HepG2 (cell line): ENCODE results near the gene SPTSSB. TPM values are rescaled to one million over a fixed set of nuclear protein-coding genes. Genes with fewer than 3 reads are reported as not detected.

Source experiments
- ATF7-NPFF ChIP-seq: sonication (generic); formaldehyde crosslinking; IDR thresholded peaks from 2 replicates; pipeline ENCODE4 v1.8.1; 2023; ENCODE audit warnings: mild to moderate bottlenecking, low read depth, missing genetic modification reagents, moderate library complexity
- CENPT ChIP-seq: sonication (generic); formaldehyde crosslinking; IDR thresholded peaks from 2 replicates; pipeline ENCODE4 v1.8.0; 2022; ENCODE audit warnings: low read depth, mild to moderate bottlenecking, moderate library complexity, missing genetic modification reagents
- ELF4 ChIP-seq: sonication (generic); formaldehyde crosslinking; IDR thresholded peaks from 2 replicates; pipeline ENCODE4 v1.5.0; 2020; ENCODE audit warnings: missing genetic modification reagents, mild to moderate bottlenecking, moderate library complexity, borderline replicate concordance
- FOSL1 ChIP-seq: sonication (generic); formaldehyde crosslinking; IDR thresholded peaks from 2 replicates; pipeline ENCODE4 v1.9.0; 2021; ENCODE audit warnings: missing genetic modification reagents, borderline replicate concordance
- HMG20B ChIP-seq: conservative IDR thresholded peaks from 2 replicates; pipeline ENCODE4 v1.6.1; 2016; ENCODE audit warnings: missing genetic modification reagents, missing compliant biosample characterization
- IKZF1 ChIP-seq: fragments of 450-650 bp; IDR thresholded peaks from 2 replicates; pipeline ENCODE4 v1.7.1; 2016
- IRF2 ChIP-seq: IDR thresholded peaks from 2 replicates; pipeline ENCODE4 v1.6.1; 2018; ENCODE audit warnings: missing genetic modification reagents, missing compliant biosample characterization
- KLF11 ChIP-seq: IDR thresholded peaks from 2 replicates; pipeline ENCODE4 v1.6.1; 2016; ENCODE audit warnings: missing compliant biosample characterization
- KLF9 ChIP-seq: IDR thresholded peaks from 2 replicates; pipeline ENCODE4 v1.6.1; 2016; ENCODE audit warnings: low read depth
- SP2 ChIP-seq: sonication (generic); formaldehyde crosslinking; IDR thresholded peaks from 2 replicates; pipeline ENCODE4 v1.5.1; 2020; ENCODE audit warnings: mild to moderate bottlenecking, missing genetic modification reagents
- ZBTB3 ChIP-seq: sonication (generic); formaldehyde crosslinking; IDR thresholded peaks from 2 replicates; pipeline ENCODE4 v1.4.0; 2020; ENCODE audit warnings: low read depth, mild to moderate bottlenecking, moderate library complexity, missing genetic modification reagents, borderline replicate concordance
- ZBTB42 ChIP-seq: sonication (generic); formaldehyde crosslinking; IDR thresholded peaks from 2 replicates; pipeline ENCODE4 v1.5.0; 2020; ENCODE audit warnings: mild to moderate bottlenecking, missing genetic modification reagents
- ZNF232 ChIP-seq: sonication (generic); formaldehyde crosslinking; IDR thresholded peaks from 2 replicates; pipeline ENCODE4 v1.4.0; 2020; ENCODE audit warnings: missing genetic modification reagents, borderline replicate concordance
- ZNF260 ChIP-seq: sonication (generic); formaldehyde crosslinking; IDR thresholded peaks from 2 replicates; pipeline ENCODE4 v1.4.0; 2020; ENCODE audit warnings: missing genetic modification reagents, low read depth, mild to moderate bottlenecking, borderline replicate concordance
- ZNF331 ChIP-seq: sonication (generic); formaldehyde crosslinking; IDR thresholded peaks from 2 replicates; pipeline ENCODE4 v1.4.0; 2020; ENCODE audit warnings: missing genetic modification reagents
- ZNF543 ChIP-seq: sonication (generic); formaldehyde crosslinking; IDR thresholded peaks from 2 replicates; pipeline ENCODE4 v1.4.0; 2020; ENCODE audit warnings: mild to moderate bottlenecking, missing genetic modification reagents
- ZNF660 ChIP-seq: sonication (generic); formaldehyde crosslinking; IDR thresholded peaks from 2 replicates; pipeline ENCODE4 v1.5.1; 2020; ENCODE audit warnings: mild to moderate bottlenecking, low read depth, missing genetic modification reagents, borderline replicate concordance
- ZNF7 ChIP-seq: IDR thresholded peaks from 2 replicates; pipeline ENCODE4 v1.6.1; 2016; ENCODE audit warnings: missing biosample characterization, missing genetic modification reagents
- ZNF839 ChIP-seq: sonication (generic); formaldehyde crosslinking; IDR thresholded peaks from 2 replicates; pipeline ENCODE4 v1.4.0; 2020; ENCODE audit warnings: missing genetic modification reagents, mild to moderate bottlenecking, borderline replicate concordance
- ZSCAN12 ChIP-seq: sonication (generic); formaldehyde crosslinking; IDR thresholded peaks from 2 replicates; pipeline ENCODE4 v1.9.0; 2021; ENCODE audit warnings: mild to moderate bottlenecking, missing genetic modification reagents
- polyA plus RNA-seq, 8 experiments: library from polyadenylated mRNA; depleted of rRNA in 3 of 8; stranded (reverse) in 7 of 8; unstranded in 1 of 8; fragments of >200 nt; fragmentation: Illumina TruSeq in 4 of 8; extraction: Trizol in 4 of 8; gene quantifications; 2 replicates each; pipeline versions ENCODE4 v1.2.1 to v1.2.3, GENCODE V29; 2011 to 2016; ENCODE audit warnings: low read depth in 4 of 8, missing spikeins in 1 of 8, mixed read lengths in 1 of 8; ENCODE audit not compliant: insufficient read depth in 1 of 8
- total RNA-seq, 5 experiments: library from RNA; depleted of rRNA; stranded (reverse); fragments of >200 nt; fragmentation: Illumina TruSeq; extraction: Trizol; gene quantifications; 2 replicates each; pipeline ENCODE4 v1.2.3, GENCODE V29; 2016; ENCODE audit warnings: low read depth in 1 of 5
- TF ChIP-seq, protein P1 (sequence below): sonication (generic); formaldehyde crosslinking; IDR thresholded peaks from 2 replicates; pipeline ENCODE4 v1.5.0; 2020; ENCODE audit warnings: missing genetic modification reagents, mild to moderate bottlenecking, borderline replicate concordance
- TF ChIP-seq, protein P2 (sequence below), 2 experiments: sonication (generic) in 1 of 2; formaldehyde crosslinking in 1 of 2; IDR thresholded peaks; 2 replicates each; pipeline versions ENCODE4 v1.4.0 to v1.6.1; 2016 to 2020; ENCODE audit warnings: borderline replicate concordance in 1 of 2, low read depth in 1 of 2, mild to moderate bottlenecking in 1 of 2, missing genetic modification reagents in 1 of 2
- TF ChIP-seq, protein P3 (sequence below): sonication (generic); formaldehyde crosslinking; IDR thresholded peaks from 2 replicates; pipeline ENCODE4 v1.4.0; 2020; ENCODE audit warnings: mild to moderate bottlenecking, missing genetic modification reagents

SPTSSB gene
- total and polyA plus RNA-seq, 2 of the 13 experiments (the other 11 are each of a cell fraction or from before 2014, with no cell fraction given) = 0.51 to 2.4 TPM

DNA sequence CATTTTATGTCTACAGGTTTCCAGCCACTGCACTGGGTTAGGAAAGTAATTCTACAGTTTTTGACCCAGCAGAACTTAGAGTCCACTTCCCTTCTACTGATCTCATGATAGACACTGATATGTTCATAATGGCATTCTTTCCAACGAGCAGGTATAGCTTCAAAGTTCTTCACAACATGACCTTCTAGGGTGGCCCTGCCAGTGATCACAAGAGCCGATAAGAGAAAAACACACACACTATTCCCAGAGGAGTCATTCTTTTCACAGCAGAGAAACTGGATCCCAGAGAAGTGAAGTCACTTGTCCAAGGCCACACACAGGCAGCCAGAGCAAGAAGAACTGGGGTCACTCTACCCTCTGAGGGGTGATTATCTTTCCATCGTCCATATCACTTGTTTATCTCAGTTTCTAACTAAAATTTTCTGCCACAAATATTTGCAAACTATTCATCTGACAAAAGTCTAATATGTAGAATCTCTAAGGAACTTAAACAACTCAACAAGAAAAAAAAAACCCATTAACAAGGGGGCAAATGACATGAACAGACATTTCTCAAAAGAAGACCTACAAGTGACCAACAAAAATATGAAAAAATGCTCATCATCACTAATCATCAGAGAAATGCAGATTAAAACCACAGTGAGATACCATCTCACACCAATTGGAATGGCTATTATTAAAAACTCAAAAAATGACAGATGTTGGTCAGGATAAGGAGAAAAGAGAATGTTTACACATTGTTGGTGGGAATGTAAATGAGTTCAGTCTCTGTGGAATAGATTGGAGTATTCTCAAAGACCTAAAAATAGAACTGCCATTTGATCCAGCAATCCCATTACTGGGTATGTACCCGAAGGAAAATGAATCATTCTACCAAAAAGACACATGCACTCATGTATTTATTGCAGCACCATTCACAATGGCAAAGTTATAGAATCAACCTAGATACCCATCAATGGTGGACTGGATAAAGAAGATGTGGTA, 31.5 kb downstream of the SPTSSB start (continued):
- TF ChIP-seq, protein P1, sequence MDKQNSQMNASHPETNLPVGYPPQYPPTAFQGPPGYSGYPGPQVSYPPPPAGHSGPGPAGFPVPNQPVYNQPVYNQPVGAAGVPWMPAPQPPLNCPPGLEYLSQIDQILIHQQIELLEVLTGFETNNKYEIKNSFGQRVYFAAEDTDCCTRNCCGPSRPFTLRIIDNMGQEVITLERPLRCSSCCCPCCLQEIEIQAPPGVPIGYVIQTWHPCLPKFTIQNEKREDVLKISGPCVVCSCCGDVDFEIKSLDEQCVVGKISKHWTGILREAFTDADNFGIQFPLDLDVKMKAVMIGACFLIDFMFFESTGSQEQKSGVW (CRISPR knock-in tag) = no peak
- no peak for TF ChIP-seq ZNF260 (CRISPR knock-in tag)
- TF ChIP-seq HMG20B (CRISPR knock-in tag) = no peak
- no peak for TF ChIP-seq ZNF232 (CRISPR knock-in tag)
- TF ChIP-seq ZSCAN12 (CRISPR knock-in tag) = no peak
- TF ChIP-seq IRF2 (CRISPR knock-in tag) = peak; percentile 62; the same call in 1 of the 2 replicates
- no peak for TF ChIP-seq ATF7-NPFF
- no peak for TF ChIP-seq ZNF660
- TF ChIP-seq FOSL1 (CRISPR knock-in tag) = peak; percentile 20; the same call in 1 of the 2 replicates
- peak; percentile 46; the same call in 1 of the 2 replicates for TF ChIP-seq ZNF331
- TF ChIP-seq CENPT (CRISPR knock-in tag) = no peak
- TF ChIP-seq SP2 (CRISPR knock-in tag) = no peak
- TF ChIP-seq ZNF543 = no peak
- no peak for TF ChIP-seq ZBTB42 (CRISPR knock-in tag)
- 0 out of 2 replicates have a peak, but pooled peaks have one; percentile 21 for TF ChIP-seq ZBTB3
- TF ChIP-seq ELF4 (CRISPR knock-in tag) = no peak
- TF ChIP-seq, protein P2, sequence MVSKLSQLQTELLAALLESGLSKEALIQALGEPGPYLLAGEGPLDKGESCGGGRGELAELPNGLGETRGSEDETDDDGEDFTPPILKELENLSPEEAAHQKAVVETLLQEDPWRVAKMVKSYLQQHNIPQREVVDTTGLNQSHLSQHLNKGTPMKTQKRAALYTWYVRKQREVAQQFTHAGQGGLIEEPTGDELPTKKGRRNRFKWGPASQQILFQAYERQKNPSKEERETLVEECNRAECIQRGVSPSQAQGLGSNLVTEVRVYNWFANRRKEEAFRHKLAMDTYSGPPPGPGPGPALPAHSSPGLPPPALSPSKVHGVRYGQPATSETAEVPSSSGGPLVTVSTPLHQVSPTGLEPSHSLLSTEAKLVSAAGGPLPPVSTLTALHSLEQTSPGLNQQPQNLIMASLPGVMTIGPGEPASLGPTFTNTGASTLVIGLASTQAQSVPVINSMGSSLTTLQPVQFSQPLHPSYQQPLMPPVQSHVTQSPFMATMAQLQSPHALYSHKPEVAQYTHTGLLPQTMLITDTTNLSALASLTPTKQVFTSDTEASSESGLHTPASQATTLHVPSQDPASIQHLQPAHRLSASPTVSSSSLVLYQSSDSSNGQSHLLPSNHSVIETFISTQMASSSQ (IDR thresholded peaks at IDR 0.05; ENCODE audit: low read depth) = no peak
- TF ChIP-seq, protein P2 (CRISPR knock-in tag; IDR thresholded peaks at IDR 0.05; ENCODE audit: borderline replicate concordance) = no peak; the same call in 1 of the 2 replicates
- no peak for TF ChIP-seq IKZF1
- no peak for TF ChIP-seq ZNF7 (CRISPR knock-in tag)
- TF ChIP-seq KLF9 (CRISPR knock-in tag) = no peak
- TF ChIP-seq, protein P3, sequence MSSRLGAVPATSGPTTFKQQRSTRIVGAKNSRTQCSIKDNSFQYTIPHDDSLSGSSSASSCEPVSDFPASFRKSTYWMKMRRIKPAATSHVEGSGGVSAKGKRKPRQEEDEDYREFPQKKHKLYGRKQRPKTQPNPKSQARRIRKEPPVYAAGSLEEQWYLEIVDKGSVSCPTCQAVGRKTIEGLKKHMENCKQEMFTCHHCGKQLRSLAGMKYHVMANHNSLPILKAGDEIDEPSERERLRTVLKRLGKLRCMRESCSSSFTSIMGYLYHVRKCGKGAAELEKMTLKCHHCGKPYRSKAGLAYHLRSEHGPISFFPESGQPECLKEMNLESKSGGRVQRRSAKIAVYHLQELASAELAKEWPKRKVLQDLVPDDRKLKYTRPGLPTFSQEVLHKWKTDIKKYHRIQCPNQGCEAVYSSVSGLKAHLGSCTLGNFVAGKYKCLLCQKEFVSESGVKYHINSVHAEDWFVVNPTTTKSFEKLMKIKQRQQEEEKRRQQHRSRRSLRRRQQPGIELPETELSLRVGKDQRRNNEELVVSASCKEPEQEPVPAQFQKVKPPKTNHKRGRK (CRISPR knock-in tag) = no peak
- TF ChIP-seq ZNF839 = no peak
- no peak for TF ChIP-seq KLF11
